GM18909 (cell line): ENCODE data around the gene TNFSF12.

ENCODE experiments used
- ATAC-seq: cut with Tn5 transposase; IDR thresholded peaks from one replicate; pipeline ENCODE4 v1.9.1; 2021; ENCODE audit warnings: mild to moderate bottlenecking; ENCODE audit not compliant: unreplicated experiment, poor library complexity

TNFSF12 gene

DNA sequence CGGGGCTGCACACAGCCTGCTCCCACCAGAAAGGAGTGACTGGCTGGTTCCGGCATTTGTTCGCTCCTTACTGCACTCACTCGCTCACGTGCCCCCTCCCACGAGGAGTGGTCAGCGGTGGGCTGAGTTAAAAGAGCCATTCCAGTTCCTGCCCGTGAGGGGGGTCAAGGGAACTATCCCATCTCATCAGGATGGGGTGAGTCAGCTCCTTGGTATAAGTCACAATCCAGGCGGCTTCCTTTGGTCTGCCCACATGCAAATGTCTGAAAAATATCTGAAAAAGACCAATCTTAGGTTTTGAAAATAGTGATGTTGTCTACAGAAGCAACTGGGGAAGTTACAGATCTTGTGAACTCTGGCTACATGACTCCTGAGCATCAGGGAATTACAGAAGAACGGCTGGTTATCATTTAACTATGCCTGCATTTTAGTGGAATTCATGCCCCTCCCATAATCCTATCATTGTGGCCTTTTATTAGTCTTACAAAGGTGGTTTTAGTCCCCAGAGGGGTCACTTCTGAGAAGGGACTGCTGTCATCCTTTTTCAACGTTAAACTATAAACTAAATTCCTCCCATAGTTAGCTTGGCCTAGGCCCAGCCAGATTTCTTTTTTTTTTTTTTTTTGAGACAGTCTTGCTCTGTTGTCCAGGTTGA lies 9.8 kb upstream of the TNFSF12 start:
- ATAC-seq: no peak

DNA sequence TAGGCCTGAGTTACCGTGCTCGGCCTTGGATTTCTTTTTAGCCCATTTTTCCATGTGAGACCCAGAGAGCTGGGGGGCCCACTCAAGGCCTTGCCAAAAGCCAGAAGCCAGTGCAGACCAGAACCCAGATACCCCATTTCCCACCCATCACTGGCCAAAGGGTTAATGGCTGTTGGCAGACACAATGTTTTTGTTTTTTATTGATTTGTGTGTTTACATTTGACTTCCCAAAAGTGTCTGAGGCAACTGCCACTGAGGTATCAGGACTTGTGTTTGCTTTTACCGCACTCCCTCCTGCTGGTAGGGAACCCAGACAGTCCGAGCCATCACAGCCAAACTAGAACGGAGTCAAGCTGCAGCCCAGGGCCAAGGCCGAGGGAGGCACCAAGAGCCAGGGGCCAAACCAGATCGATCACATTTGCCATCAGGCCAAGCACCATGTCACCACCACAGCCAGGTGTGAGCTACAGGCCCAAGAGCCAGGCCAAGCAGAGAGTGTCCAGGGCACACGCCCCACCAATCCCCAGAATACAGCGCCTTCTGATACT lies 7.7 kb upstream of the TNFSF12 start:
- no peak for ATAC-seq

DNA sequence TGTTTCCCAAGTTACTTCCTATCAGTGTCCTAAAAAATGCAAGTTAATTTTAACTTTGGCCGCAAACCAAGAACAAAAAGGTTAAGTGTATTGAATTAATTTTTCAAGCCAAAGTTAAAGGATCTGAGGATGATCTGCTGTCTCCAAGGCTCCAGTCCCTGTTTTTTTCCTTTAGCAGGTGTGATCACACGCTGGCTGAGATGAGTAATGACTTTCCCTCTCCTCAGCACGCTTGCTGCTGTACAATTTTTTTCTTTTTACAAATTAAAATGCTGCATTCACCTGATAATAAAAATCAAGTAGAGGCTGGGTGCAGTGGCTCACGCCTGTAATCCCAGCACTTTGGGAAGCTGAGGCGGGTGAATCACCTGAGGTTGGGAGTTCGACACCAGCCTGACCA lies 3.9 kb upstream of the TNFSF12 start:
- no peak for ATAC-seq

DNA sequence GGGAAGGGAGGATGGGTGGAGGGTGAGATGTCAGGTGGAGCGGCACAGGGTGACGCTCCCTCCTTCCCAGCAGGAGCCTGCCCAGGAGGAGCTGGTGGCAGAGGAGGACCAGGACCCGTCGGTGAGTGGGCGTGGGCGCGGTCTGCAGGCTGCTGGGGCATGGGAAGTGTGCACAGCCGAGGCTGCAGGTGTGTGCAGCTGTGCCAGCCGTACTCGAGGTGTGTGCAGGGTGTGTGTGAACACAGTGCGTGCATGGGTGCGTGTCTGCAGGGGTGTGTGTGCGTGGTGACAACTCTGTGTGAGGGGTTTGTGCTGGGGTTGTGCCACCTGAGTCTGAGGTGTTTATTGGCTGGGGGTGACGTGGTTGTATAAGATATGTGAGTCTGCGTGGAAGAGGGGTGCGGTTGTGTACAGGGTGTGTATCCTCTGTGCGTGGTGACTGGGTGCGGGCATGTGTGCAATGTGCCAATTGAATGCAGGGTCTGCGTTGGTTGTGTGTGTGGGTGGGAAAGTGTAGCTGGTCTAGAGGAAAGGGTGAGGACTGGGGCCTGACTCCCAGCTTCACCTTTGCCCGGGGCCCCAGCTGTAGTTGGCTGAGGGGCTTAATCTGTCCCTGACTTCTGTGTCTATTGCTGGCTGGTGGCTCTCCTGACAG lies 670 bp downstream of the TNFSF12 start:
- no peak for ATAC-seq

DNA sequence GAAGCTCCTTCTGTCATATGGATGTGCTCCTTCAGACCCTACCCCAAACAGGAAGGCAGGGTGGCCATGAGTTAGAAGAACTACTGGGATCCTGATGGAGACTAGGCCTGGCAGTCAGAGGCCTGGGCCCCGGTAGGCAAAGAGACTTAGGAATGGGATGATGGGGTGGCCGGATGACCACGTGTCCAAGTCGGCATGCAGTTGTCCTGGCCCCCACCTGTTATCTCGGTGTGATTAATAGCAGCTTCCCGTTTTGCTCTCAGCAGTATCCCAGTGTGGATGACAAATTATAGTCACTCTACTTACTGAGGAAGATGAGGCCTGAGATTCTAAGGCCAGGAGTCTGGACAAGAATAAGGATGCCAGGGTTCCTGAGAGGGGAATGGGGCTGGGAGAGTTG lies 1.5 kb downstream of the TNFSF12 start:
- ATAC-seq: no peak

DNA sequence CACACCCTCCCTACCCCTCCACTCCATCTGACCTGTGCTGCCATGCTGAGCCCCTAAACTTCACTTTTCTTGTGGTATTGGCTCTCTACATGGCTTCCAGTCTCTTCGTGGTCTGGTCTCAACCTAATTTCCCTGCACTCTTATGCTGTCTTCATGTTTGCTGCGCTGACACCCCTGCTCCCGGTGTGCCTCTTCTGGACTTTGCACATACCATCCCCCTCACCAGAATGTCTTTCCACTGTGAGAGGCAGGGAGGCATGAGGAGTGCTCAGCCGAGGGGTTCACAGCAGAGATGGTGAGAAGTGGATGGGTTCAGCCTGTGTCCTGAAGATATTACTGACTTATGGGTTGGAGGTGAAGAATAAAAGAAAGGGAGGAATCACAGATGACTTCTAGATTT lies 2.5 kb downstream of the TNFSF12 start:
- no peak for ATAC-seq

DNA sequence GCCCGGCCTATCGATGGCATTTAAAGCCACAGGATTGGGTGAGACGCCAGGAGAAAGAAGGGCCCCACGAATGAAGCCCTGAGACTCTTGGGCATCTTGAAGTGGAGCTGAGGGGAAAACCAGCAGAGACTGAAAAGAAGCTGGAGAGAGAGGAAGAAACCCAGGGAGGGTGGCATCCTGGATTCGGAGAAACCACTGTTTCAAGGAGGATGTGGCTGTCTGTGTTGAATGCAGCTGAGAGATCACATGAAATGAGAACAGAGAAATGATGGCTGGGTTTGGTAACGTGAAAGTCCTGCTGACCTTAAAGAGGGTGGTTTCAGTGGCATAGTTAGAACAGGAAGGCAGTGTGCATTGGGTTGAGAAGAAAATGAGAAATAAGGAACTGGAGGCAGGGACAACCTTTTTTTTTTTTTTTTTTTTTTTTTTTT lies 3.8 kb downstream of the TNFSF12 start:
- peak; percentile 59 for ATAC-seq

DNA sequence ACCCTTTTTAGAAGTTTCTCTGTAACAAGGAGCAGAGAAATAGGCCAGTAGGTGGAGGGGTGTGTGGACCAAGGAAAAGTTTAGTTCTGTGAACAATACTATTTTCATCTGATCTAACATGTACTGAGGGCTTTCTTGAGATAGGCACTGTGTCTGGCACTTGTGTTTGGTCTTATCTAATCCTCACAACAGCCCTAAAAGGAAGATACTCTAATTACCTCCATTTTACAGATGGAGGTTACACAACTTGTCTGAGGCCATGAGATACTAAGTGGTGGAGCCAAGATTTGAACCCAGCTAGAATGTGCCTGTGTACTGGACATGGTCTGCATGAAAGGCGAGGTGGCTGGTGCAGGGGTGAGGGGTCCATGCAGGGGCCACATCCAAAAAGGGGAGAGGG lies 4.5 kb downstream of the TNFSF12 start:
- ATAC-seq: no peak

DNA sequence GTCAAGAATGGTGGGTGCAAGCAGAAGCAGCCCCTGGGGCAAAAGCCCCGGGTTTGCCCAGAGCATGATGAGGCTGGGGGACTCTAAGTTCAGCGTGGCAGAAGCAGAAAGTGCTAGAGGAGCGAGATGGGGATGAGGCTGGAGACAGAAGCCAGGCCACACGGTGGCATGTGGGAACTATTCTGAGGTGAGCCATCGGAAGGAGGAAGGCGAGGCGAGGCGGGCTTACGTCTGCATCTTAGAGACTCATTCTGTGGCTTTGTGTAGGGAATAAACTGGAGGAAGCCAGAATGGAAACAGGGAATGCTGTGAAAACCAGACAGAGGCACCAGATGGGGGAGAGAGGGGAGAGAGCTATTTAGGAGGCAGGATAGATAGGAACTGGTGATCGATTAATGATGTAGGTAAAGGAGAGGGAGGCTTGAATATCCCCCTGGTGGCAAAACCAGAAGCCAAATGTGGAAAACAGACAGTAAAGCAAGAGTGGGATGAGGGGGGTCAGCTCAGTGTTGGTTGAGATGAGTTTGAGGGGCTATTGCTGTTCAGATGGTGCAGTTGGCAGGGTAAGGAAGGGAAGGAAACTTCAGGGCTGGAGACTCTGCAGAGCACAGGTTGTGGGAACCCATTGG lies 6.6 kb downstream of the TNFSF12 start:
- no peak for ATAC-seq

DNA sequence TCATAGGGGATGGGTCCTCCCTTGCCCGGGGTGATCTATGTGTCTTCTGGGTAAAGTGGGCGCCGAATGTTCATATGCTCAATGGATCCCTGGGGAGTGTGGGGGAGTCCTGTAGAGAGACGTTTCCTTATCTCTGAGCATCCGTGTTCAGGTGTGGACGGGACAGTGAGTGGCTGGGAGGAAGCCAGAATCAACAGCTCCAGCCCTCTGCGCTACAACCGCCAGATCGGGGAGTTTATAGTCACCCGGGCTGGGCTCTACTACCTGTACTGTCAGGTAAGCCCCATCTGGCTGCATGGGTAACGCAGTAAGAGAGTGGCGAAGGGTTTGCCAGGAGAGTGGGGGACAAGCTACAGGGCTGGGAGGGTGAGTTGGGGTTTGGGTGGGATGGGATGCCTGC lies 7.8 kb downstream of the TNFSF12 start:
- no peak for ATAC-seq

DNA sequence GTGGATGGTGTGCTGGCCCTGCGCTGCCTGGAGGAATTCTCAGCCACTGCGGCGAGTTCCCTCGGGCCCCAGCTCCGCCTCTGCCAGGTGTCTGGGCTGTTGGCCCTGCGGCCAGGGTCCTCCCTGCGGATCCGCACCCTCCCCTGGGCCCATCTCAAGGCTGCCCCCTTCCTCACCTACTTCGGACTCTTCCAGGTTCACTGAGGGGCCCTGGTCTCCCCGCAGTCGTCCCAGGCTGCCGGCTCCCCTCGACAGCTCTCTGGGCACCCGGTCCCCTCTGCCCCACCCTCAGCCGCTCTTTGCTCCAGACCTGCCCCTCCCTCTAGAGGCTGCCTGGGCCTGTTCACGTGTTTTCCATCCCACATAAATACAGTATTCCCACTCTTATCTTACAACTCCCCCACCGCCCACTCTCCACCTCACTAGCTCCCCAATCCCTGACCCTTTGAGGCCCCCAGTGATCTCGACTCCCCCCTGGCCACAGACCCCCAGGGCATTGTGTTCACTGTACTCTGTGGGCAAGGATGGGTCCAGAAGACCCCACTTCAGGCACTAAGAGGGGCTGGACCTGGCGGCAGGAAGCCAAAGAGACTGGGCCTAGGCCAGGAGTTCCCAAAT lies 8.4 kb downstream of the TNFSF12 start:
- ATAC-seq: no peak

DNA sequence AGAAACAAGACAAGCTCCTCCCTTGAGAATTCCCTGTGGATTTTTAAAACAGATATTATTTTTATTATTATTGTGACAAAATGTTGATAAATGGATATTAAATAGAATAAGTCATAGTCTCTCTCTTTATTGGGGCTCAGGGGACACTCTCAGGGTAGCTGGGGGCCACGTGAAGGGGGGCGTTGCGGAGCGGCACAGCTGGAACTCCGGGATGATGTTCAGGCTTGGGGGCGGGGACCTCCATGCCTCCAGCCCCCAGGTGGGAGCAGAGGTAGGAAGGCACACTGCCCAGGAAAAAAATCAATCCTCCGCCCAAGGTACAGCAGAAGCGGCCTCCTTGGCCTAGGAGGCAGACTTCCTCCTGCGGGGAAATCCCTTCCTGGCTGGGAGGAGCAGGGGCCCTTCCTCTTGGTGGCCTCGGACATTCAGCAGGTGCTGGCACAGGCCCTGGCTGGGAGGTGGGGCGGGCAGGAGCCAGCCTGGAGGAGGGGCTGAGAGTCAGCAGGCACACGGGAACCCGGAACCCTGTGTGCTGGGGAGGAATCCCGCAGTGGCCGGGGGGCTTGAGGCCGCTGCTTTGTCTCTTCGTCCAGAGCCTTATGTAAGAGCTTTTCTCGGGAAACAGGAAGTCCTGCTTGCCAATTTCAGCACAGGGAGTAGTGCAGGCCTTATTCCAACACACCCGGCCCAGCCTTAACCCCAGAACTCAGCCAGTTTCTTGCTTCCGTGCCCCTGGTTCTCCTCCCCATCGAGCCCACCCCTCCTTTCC lies 9.1 kb downstream of the TNFSF12 start:
- ATAC-seq: no peak

DNA sequence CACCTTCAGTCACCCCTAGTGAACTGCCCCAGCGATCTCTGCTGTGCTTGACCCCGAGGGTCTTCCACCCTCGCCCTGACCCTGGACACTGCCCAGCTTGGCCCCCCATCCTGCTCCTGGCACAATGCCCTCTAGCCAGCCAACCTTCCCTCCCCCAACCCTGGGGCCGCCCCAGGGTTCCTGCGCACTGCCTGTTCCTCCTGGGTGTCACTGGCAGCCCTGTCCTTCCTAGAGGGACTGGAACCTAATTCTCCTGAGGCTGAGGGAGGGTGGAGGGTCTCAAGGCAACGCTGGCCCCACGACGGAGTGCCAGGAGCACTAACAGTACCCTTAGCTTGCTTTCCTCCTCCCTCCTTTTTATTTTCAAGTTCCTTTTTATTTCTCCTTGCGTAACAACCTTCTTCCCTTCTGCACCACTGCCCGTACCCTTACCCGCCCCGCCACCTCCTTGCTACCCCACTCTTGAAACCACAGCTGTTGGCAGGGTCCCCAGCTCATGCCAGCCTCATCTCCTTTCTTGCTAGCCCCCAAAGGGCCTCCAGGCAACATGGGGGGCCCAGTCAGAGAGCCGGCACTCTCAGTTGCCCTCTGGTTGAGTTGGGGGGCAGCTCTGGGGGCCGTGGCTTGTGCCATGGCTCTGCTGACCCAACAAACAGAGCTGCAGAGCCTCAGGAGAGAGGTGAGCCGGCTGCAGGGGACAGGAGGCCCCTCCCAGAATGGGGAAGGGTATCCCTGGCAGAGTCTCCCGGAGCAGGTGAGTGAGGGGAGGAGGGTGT lies 9.9 kb downstream of the TNFSF12 start, which contains the start of gene TNFSF13:
TSS of gene TNFSF13 (plus strand) at position 207 of the 776 bp plus-strand sequence. CDS start at position 497, 290 bp downstream.
- ATAC-seq: no peak

DNA sequence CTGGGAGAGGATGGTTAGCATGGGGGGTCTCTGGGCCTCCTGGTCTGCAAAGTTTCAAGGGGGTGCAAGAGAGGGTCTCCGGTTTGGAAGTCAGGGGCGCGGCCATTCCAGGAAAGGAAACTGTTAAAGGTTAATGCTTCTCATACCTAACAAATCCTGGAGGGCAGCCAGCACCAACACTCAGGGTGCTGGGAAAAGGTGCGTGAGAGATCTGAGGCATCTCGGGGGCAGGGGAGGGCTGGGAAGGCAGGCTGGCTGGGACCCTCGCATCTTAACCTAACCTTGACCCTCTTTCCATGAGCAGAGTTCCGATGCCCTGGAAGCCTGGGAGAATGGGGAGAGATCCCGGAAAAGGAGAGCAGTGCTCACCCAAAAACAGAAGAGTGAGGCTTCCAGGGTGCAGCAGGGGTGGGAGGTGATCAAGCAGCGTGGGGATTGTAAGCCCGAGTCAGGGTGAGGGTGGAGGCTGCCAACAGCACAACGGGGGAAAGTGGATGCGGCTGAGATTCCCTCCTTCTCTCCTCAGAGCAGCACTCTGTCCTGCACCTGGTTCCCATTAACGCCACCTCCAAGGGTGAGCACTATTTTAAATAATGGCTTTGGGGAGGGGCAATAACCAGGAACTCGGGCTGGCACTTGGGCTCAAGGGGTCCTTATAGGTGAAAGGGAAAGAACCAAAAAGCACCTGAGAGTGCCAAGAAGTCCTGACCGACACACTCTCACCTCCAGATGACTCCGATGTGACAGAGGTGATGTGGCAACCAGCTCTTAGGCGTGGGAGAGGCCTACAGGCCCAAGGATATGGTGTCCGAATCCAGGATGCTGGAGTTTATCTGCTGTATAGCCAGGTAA lies 10.7 kb downstream of the TNFSF12 start:
- no peak for ATAC-seq

DNA sequence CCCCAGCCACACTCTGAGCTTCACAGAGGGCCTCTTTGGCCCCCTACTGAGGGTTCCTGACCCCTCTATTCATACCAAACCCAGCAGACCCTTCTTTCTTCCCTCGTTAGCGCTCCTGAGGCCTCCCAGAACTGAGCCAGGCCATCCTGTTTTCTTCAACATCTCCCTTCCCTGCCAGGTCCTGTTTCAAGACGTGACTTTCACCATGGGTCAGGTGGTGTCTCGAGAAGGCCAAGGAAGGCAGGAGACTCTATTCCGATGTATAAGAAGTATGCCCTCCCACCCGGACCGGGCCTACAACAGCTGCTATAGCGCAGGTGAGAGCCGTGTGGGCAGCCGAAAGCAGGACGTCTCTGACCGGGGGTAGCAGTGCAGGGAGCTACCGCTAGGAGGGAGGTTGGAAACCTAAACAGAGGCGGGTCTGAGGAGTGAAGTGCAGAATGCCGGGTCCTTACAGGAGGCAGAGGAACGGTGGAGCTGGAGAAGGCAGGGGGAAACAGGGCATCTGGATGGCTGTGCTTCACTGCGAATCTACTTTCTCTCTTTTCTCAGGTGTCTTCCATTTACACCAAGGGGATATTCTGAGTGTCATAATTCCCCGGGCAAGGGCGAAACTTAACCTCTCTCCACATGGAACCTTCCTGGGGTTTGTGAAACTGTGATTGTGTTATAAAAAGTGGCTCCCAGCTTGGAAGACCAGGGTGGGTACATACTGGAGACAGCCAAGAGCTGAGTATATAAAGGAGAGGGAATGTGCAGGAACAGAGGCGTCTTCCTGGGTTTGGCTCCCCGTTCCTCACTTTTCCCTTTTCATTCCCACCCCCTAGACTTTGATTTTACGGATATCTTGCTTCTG lies 11.5 kb downstream of the TNFSF12 start:
- no peak for ATAC-seq

DNA sequence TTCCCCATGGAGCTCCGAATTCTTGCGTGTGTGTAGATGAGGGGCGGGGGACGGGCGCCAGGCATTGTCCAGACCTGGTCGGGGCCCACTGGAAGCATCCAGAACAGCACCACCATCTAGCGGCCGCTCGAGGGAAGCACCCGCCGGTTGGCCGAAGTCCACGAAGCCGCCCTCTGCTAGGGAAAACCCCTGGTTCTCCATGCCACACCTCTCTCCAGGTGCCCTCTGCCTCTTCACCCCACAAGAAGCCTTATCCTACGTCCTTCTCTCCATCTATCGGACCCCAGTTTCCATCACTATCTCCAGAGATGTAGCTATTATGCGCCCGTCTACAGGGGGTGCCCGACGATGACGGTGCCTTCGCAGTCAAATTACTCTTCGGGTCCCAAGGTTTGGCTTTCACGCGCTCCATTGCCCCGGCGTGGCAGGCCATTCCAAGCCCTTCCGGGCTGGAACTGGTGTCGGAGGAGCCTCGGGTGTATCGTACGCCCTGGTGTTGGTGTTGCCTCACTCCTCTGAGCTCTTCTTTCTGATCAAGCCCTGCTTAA lies 12.2 kb downstream of the TNFSF12 start:
- ATAC-seq: peak; percentile 58

DNA sequence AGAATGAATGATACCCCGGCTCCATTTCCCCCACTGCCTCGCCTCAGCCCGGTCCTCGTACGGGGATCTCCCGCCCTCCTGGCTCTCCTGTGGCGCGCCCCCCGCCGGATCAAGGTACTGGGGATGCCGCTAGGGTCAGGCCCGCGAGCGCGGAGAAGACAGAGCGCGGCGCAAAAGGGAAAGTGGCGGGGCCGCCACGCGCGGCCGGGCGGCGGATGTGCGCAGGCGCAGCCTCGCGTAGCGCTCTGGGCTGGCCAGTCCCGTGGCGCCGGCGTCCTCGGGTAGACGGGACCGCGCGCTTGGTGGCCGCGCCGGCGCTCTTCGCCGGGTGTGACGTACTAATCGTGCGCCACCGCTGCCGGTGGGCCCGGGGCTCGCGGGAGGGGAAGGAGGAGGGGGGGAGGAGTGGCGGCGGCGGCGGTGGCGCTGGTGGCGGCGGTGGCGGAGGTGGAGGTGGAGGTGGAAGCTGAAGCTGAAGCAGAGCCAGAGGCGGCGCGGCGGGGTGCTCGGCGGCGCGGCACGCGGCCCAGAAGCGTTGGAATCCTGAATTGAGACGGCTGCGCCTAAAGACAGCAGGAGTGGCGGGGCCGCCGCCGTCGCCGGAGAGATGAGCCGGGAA lies 12.8 kb downstream of the TNFSF12 start, which contains the start of gene SENP3:
TSS of gene SENP3 (plus strand) at position 331 of the 619 bp plus-strand sequence. CDS start 1,158 bp downstream, outside the sequence.
- ATAC-seq: peak; percentile 66
